ENCODE data around the gene DGUOK. TPM values are rescaled to one million over a fixed set of nuclear protein-coding genes. Genes with fewer than 3 reads are reported as not detected.

The DGUOK gene
- total RNA-seq, 1 experiment from 2014 or later = 100 TPM

DNA sequence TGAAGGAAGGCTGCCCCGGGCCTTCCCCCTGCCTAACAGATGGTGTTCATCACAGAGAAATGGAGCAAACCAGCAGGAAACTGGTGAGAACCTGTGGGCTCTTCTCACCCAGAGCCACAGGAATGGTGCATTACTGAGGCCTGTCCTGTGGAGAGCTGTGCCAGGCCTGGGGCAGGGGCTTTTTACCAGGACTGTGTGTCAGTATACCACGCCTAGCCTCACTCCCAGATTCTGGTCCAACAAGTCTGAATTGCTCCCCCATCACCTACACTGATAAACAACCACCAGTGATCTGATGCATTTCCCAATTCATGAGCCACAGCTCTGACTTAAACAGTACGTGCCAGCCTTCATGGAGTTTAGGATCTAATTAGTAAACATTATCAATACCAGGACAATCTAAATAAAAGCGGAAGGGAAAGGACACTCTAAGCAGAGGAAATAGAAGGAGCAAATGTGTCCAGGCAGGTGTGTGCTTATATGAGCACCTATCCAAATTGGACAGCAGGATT, 8.9 kb upstream of the DGUOK start:
- CTCF ChIA-PET = no interaction called here
- no peaks in the 10 kb centered on the region for H3K36me3 ChIP-seq (ENCODE audit: control insufficient read depth in 1 of 2, insufficient read depth in 2 of 2, low read length in 2 of 2)
- H3K27ac ChIP-seq (ENCODE audit: low read depth, low read length) = no peak overlapping the region
- peaks cover 4 to 10% of the 10 kb centered on the region in 2 experiments; a peak in 3 of 4 replicates for H3K4me1 ChIP-seq (ENCODE audit: control insufficient read depth in 1 of 2, insufficient read depth in 2 of 2, low read length in 2 of 2)
- H3K4me2 ChIP-seq (ENCODE audit: low read length) = no peak overlapping the region
- H4K20me1 ChIP-seq (ENCODE audit: insufficient read depth) = no peaks in the 10 kb centered on the region
- H3K4me3 ChIP-seq (replicated peaks in 1 of 2; ENCODE audit: low read depth in 1 of 2, low read length in 2 of 2) = no peak overlapping the region
- no peaks in the 10 kb centered on the region for H3K9me2 ChIP-seq (ENCODE audit: insufficient read depth)
- intact Hi-C loops (cut with micrococcal nuclease) = no loop called here
- H3K79me2 ChIP-seq (ENCODE audit: insufficient read depth, low read length) = no peaks in the 10 kb centered on the region
- no peak overlapping the region for H2AFZ ChIP-seq (ENCODE audit: low read depth, low read length, poor library complexity, severe bottlenecking)
- DNase-seq (ENCODE audit: low read depth, low spot score) (no peak), ATAC-seq (no peak)
- RAD21 ChIA-PET (ENCODE audit: low non-redundant PET in 1 of 2, low total read pairs in 2 of 2, uncharacterized antibody in 2 of 2, unreplicated experiment in 2 of 2) = no interaction called here
- no peak overlapping the region for H3K9ac ChIP-seq (ENCODE audit: low read length)
- BruUV-seq (replicated peaks) = no TSS peak
- TF ChIP-seq, protein P1, sequence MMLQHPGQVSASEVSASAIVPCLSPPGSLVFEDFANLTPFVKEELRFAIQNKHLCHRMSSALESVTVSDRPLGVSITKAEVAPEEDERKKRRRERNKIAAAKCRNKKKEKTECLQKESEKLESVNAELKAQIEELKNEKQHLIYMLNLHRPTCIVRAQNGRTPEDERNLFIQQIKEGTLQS (IDR thresholded peaks at IDR 0.05) = no peak
- TF ChIP-seq, protein P2, sequence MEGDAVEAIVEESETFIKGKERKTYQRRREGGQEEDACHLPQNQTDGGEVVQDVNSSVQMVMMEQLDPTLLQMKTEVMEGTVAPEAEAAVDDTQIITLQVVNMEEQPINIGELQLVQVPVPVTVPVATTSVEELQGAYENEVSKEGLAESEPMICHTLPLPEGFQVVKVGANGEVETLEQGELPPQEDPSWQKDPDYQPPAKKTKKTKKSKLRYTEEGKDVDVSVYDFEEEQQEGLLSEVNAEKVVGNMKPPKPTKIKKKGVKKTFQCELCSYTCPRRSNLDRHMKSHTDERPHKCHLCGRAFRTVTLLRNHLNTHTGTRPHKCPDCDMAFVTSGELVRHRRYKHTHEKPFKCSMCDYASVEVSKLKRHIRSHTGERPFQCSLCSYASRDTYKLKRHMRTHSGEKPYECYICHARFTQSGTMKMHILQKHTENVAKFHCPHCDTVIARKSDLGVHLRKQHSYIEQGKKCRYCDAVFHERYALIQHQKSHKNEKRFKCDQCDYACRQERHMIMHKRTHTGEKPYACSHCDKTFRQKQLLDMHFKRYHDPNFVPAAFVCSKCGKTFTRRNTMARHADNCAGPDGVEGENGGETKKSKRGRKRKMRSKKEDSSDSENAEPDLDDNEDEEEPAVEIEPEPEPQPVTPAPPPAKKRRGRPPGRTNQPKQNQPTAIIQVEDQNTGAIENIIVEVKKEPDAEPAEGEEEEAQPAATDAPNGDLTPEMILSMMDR (IDR thresholded peaks at IDR 0.05 in 2 of 3, conservative IDR thresholded peaks at IDR 0.05 in 1 of 3; ENCODE audit: borderline replicate concordance in 1 of 3, insufficient read depth in 1 of 3, low read depth in 2 of 3, low read length in 2 of 3) = no peak
- TF ChIP-seq JUND (IDR thresholded peaks at IDR 0.05) (no peak), ZFX (IDR thresholded peaks at IDR 0.05) (no peak), POLR2AphosphoS5 (IDR thresholded peaks at IDR 0.05; ENCODE audit: low read depth, low read length) (no peak), ZNF274 (IDR thresholded peaks at IDR 0.05; ENCODE audit: low read depth, low read length) (no peak), EZH2phosphoT487 (IDR thresholded peaks at IDR 0.05; ENCODE audit: borderline replicate concordance) (no peak), EZH2 (IDR thresholded peaks at IDR 0.05) (no peak), SRF (IDR thresholded peaks at IDR 0.05; ENCODE audit: low read depth) (no peak)
- H3K27me3 ChIP-seq (ENCODE audit: insufficient read depth, low read length) = no peaks in the 10 kb centered on the region
- H3K9me3 ChIP-seq (ENCODE audit: control insufficient read depth in 1 of 2, insufficient read depth in 1 of 2, low read depth in 1 of 2, low read length in 2 of 2) = no peaks in the 10 kb centered on the region
- POLR2A ChIA-PET = no interaction called here

Data from HCT116 (cell line).